ENCODE data around the gene MAK. TPM values are rescaled to one million over a fixed set of nuclear protein-coding genes. Genes with fewer than 3 reads are reported as not detected.
A peak's percentile ranks its signal among the peaks of the same experiment; 100 is the strongest.

The MAK gene
- total RNA-seq, 4 donors from 2014 or later = 0.04 to 0.19 TPM; not detected in 2

- intact Hi-C loops (cut with DNase I) = no loop called here
- no peak for DNase-seq
- Histone ChIP-seq H3K27me3 (no peaks in the 10 kb centered on the region), H3K27ac (no peak overlapping the region), H3K4me3 (no peak overlapping the region), H3K4me1 (no peaks in the 10 kb centered on the region), H3K36me3 (no peaks in the 10 kb centered on the region), H3K9me3 (peaks cover 0 to 6% (median 0%) of the 10 kb centered on the region in 3 donors)
- TF ChIP-seq CTCF (IDR thresholded peaks at IDR 0.05) (no peak), POLR2A (IDR thresholded peaks at IDR 0.05) (no peak)
- 68 to 70% methylated on average over 11 of the region's 11 CpGs for WGBS, 2 donors
These were observed 14.1 kb upstream of the MAK start for GRCh38 chr6:10852361-10852960.

DNA sequence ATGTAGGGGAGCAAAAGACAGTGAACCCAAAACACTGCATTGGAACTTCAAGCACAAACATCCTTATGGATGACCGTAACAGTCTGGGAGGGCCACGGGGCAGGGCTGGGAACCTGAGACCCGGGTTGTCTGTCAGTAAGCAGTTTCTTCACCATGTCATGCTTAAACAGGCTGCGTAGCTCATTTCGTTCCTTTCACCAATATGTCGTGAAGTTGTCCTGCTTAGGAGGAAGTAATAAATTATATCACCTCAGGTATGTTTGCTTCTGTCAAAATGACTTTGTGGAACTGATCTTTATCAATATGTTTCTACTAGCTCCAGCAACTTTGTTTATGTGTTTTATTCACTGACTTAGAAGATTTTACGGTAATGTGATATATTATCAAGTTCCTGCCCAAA lies 12.4 kb upstream of the MAK start:
- TF ChIP-seq POLR2A (IDR thresholded peaks at IDR 0.05) (no peak), CTCF (IDR thresholded peaks at IDR 0.05) (no peak)
- no peak overlapping the region for H3K27ac ChIP-seq
- no peaks in the 10 kb centered on the region for H3K27me3 ChIP-seq
- H3K4me1 ChIP-seq = no peaks in the 10 kb centered on the region
- intact Hi-C loops (cut with DNase I) = no loop called here
- no peaks in the 10 kb centered on the region for H3K36me3 ChIP-seq
- WGBS, 2 donors = 49 to 51% methylated on average over 7 of the region's 7 CpGs
- DNase-seq = no peak
- no peak overlapping the region for H3K4me3 ChIP-seq
- peaks cover 0 to 6% (median 0%) of the 10 kb centered on the region in 3 donors for H3K9me3 ChIP-seq

DNA sequence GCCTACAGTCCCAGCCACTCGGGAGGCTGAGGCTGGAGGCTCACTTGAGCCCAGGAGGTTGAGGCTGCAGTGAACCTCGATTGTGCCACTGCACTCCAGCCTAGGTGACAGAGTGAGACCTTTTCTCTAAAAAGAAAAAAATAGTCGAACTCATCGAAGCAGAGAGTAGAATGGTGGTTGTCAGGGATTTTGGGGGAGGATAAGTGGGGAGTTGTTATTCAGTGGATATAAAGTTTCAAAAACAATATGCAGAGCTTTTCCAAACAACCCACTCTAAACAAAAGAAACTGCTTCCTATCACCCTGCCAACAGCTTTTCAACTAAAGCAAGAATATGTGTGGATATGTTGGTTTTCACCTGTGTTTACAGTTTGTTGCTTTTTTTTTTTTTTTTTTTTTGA lies 11.6 kb upstream of the MAK start:
- TF ChIP-seq CTCF (IDR thresholded peaks at IDR 0.05) (no peak), POLR2A (IDR thresholded peaks at IDR 0.05) (no peak)
- H3K9me3 ChIP-seq = peaks cover 0 to 6% (median 0%) of the 10 kb centered on the region in 3 donors
- no peaks in the 10 kb centered on the region for H3K27me3 ChIP-seq
- WGBS, 2 donors = 71 to 79% methylated on average over 4 of the region's 4 CpGs
- H3K4me1 ChIP-seq = no peaks in the 10 kb centered on the region
- no peak overlapping the region for H3K27ac ChIP-seq
- intact Hi-C loops (cut with DNase I) = no loop called here
- DNase-seq = no peak
- no peak overlapping the region for H3K4me3 ChIP-seq
- no peaks in the 10 kb centered on the region for H3K36me3 ChIP-seq

GRCh38 chr6:10847684-10848083 lies 9.3 kb upstream of the MAK start:
- TF ChIP-seq POLR2A (IDR thresholded peaks at IDR 0.05) = no peak
- peak in 2 of 6 experiments; percentile 14 to 27 for TF ChIP-seq CTCF (IDR thresholded peaks at IDR 0.05)
- Histone ChIP-seq H3K27ac (no peak overlapping the region), H3K9me3 (no peaks in the 10 kb centered on the region), H3K4me3 (no peak overlapping the region), H3K27me3 (no peaks in the 10 kb centered on the region), H3K36me3 (no peaks in the 10 kb centered on the region), H3K4me1 (no peaks in the 10 kb centered on the region)
- WGBS, 2 donors = 70 to 81% methylated on average over 3 of the region's 3 CpGs
- no peak for DNase-seq
- intact Hi-C loops (cut with DNase I) = no loop called here

- Histone ChIP-seq H3K9me3 (no peaks in the 10 kb centered on the region), H3K27ac (no peak overlapping the region), H3K27me3 (peaks cover 0 to 10% (median 0%) of the 10 kb centered on the region in 4 donors), H3K4me3 (no peak overlapping the region), H3K4me1 (peaks cover 0 to 7% (median 0%) of the 10 kb centered on the region in 3 donors), H3K36me3 (no peaks in the 10 kb centered on the region)
- DNase-seq = no peak
- TF ChIP-seq POLR2A (IDR thresholded peaks at IDR 0.05) = no peak
- no peak for TF ChIP-seq CTCF (IDR thresholded peaks at IDR 0.05)
- intact Hi-C loops (cut with DNase I) = no loop called here
These were observed 5.2 kb upstream of the MAK start for GRCh38 chr6:10843554-10843953.

Measured in esophagus squamous epithelium (tissue), 5 donors.